Neural cell (in vitro differentiated cells): ENCODE results near the gene YPEL1.

Experiments used
- EP300 ChIP-seq: fragments of 450-650 bp; conservative IDR thresholded peaks from 2 replicates; pipeline ENCODE4 v1.6.1; 2014; ENCODE audit warnings: antibody characterized with exemption, mild to moderate bottlenecking, moderate library complexity; ENCODE audit not compliant: poor library complexity, severe bottlenecking
- EZH2 ChIP-seq: fragments of 200-600, 300-800 bp; shearing (Covaris generic), sonication (generic); IDR thresholded peaks from 2 replicates; pipeline ENCODE4 v1.6.1; 2014; ENCODE audit warnings: antibody characterized with exemption, low read length, borderline replicate concordance, mild to moderate bottlenecking; ENCODE audit not compliant: insufficient read depth, poor library complexity, severe bottlenecking
- SMC3 ChIP-seq: fragments of 450-650 bp; conservative IDR thresholded peaks from 2 replicates; pipeline ENCODE4 v1.6.1; 2014; ENCODE audit warnings: antibody characterized with exemption, mild to moderate bottlenecking, moderate library complexity; ENCODE audit not compliant: poor library complexity
- TF ChIP-seq, protein P1 (sequence below): fragments of 450-650 bp; IDR thresholded peaks from 2 replicates; pipeline ENCODE4 v1.5.1; 2014; ENCODE audit warnings: antibody characterized with exemption, mild to moderate bottlenecking, moderate library complexity; ENCODE audit not compliant: poor library complexity, severe bottlenecking

DNA sequence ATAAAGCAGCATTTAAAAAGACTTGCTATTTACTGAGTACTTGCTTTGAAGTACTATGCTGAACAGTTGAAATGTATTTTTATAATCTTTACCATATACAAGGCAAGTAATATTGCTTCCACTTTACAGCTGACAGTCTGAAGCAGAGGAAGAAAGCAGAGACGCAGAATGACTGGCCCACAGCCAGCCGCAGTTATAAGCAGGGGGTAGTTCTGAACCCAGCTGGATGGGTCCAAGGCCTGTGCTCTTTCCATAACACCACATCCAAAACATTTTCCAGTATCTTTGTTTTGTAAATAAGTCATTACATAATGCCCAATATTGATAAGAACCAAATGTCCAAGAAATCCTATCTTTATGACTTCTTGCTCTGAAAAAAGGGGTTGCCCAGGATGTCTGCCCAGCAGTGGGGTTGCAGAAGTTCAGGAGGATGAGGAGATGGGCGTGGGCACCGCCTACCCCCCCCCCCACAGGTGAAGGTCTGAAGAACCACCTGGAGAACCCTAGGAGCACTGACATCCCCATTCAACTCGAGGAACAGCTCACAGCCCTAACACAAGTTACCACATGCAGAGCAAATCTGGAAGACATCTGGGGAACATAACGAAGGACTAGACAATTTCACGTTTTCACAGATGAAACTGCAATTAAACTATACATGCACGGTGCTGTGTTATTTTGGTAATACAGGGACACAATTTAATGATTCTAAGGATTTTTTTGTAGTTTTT lies 24.2 kb upstream of the YPEL1 start:
- TF ChIP-seq EZH2 = no peak
- TF ChIP-seq, protein P1, sequence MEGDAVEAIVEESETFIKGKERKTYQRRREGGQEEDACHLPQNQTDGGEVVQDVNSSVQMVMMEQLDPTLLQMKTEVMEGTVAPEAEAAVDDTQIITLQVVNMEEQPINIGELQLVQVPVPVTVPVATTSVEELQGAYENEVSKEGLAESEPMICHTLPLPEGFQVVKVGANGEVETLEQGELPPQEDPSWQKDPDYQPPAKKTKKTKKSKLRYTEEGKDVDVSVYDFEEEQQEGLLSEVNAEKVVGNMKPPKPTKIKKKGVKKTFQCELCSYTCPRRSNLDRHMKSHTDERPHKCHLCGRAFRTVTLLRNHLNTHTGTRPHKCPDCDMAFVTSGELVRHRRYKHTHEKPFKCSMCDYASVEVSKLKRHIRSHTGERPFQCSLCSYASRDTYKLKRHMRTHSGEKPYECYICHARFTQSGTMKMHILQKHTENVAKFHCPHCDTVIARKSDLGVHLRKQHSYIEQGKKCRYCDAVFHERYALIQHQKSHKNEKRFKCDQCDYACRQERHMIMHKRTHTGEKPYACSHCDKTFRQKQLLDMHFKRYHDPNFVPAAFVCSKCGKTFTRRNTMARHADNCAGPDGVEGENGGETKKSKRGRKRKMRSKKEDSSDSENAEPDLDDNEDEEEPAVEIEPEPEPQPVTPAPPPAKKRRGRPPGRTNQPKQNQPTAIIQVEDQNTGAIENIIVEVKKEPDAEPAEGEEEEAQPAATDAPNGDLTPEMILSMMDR = no peak
- TF ChIP-seq EP300 = no peak
- TF ChIP-seq SMC3 = no peak
